AG09319 (cell line): ENCODE data around the gene NCLN.
"Not testable (repeated sequence)": the region's sequence is repeated elsewhere in the genome, so short reads cannot be mapped to it uniquely, and the experiment has no call there.

Experiments used
- DNase-seq: peaks from one replicate; pipeline ENCODE4 v3.0.0-alpha.2; 2010; ENCODE audit warnings: low read depth; ENCODE audit errors: extremely low read depth
- TF ChIP-seq, protein P1 (sequence below): IDR thresholded peaks from 2 replicates; pipeline ENCODE4 v1.5.1; 2011; ENCODE audit warnings: low read depth, mild to moderate bottlenecking, inconsistent platforms, low read length, moderate library complexity

The NCLN gene

DNA sequence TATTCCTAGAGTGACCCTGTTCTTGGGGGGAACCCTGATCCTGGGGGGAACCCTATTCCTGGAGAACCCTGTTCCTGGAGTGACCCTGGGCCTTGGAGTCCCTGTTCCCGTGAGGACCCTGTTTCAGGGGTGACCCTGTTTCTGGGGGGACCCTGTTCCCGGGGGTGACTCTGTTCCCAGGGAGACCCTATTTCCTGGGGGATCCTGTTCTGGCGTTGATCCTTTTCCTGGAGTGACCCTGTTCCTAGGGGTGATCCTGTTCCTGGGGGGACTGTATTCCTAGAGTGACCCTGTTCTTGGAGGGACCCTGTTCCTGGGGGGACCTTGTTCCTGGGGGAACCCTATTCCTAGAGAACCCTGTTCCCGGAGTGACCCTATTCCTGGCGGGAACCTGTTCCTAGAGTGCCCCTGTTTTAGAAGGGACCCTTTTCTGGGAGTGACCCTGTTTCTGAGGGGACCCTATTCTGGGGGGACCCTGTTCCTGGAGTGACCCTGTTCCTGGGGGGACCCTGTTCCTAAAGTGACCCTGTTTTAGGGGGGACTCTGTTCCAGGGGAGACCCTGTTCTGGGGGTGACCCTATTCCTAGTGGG is 34.9 kb upstream of the NCLN start:
- DNase-seq: no peak
- TF ChIP-seq, protein P1, sequence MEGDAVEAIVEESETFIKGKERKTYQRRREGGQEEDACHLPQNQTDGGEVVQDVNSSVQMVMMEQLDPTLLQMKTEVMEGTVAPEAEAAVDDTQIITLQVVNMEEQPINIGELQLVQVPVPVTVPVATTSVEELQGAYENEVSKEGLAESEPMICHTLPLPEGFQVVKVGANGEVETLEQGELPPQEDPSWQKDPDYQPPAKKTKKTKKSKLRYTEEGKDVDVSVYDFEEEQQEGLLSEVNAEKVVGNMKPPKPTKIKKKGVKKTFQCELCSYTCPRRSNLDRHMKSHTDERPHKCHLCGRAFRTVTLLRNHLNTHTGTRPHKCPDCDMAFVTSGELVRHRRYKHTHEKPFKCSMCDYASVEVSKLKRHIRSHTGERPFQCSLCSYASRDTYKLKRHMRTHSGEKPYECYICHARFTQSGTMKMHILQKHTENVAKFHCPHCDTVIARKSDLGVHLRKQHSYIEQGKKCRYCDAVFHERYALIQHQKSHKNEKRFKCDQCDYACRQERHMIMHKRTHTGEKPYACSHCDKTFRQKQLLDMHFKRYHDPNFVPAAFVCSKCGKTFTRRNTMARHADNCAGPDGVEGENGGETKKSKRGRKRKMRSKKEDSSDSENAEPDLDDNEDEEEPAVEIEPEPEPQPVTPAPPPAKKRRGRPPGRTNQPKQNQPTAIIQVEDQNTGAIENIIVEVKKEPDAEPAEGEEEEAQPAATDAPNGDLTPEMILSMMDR: no peak

DNA sequence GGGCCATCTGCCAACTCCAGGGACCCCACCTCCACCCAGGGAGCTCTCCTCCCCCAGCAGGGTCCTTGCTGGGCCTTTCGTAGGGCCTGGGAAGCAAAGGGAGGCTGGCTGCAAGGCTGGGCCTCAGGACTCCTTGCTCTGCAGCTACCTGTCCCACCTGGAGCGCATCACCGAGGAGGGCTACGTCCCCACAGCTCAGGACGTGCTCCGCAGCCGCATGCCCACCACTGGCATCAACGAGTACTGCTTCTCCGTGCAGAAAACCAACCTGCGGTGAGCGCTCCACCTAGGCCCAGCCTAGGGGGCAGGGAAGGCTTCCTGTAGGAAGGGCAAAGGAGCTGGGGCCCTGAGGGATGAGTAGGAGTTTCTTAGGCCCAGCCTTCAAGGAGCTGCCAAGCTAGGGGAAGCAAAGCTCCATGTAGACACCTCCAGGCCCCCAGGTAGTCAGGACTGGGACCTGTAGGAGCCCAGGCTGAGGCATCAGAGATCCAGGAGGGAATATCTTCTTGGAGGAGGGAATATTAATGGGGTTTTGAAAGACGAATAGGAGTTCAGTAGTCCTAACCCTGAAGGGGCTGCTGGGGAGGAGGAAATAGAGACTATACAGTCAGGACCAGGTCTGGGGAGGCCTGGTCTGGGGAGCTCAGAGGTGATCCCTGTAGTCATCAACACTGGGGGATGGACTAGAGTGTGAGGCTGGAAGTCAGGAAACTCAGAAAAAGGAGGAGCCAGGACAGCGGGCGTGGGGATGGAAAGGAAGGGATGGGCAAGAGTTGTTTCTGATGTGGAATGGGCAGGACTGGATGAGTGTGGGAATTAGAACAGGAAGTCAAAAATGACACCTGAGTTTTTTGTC is 33.9 kb upstream of the NCLN start:
- TF ChIP-seq, protein P1: no peak
- DNase-seq: no peak

DNA sequence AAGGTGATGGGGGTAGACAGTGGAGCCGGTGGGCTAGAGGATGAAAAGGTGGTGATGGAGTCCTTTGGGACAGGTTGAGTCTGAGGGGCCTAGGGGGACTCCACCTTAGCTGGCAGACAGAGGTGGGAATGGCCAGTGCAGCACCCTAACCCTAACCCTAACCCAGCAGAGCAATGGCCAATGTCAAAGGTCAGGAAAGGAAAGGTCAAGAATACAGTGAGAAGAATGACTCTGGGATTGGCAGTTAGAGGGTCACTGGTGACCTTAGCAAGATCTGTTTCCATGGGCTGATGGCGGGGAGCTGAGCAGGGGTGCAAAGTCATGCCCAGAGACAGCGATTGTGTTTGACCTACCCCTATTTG is 33.3 kb upstream of the NCLN start:
- TF ChIP-seq, protein P1: no peak

DNA sequence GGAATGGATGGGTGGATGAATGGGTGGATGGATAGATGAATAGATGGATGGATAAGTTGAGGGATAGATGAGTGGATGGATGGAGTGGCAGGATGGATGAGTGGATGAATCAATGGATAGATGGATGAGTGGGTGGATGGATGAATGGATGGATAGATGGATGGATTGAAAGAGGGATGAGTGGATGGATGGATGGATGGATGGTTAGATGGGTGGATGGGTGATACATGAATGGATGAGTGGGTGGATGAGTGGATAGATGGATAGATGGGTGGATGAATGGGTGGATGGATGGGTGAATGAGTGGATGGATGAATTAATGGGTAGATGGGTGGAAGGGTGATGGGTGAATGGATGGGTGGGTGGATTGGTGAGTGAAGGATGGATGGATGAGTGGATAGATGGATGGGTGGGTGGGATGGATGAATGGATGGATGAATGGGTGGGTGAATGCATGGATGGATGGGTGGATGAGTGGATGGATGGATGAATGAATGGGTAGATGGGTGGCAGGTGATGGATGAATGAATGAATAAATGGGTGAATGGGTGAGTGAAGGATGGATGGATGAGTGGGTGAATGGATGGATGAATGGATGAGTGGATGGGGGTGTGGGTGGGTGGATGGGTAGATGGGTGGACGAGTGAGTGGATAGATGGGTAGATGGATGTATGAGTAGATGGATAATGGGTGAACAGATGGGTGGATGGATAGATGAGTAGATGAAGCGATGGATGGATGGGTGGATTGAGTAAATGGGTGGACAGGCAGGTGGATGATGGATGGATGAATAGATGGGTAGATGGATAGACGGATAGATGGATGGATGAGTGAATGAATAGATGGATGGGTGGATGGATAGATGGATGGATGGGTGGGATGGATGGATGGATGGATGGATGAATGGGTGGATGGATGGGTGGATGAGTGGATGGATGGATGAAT is 32.2 kb upstream of the NCLN start:
- no peak for DNase-seq
- TF ChIP-seq, protein P1: no peak

More for the DNA sequence above, 33.3 kb upstream of the NCLN start:
- no peak for DNase-seq

DNA sequence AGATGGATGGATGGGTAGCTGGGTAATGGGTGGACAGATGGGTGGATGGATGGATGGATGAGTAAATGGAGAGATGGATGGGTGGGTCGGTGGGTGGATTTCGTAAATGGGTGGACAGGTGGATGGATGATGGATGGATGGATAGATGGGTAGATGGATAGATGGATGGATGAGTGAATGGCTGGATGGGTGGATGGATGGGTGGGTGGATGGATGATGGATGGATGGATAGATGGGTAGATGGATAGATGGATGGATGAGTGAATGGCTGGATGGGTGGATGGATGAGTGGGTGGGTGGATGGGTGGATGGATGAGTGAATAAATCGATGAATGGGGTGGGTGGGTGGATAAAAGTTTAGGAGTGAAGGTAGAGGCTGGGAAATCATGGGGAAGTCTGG is 31.3 kb upstream of the NCLN start:
- not testable (repeated sequence) for DNase-seq

DNA sequence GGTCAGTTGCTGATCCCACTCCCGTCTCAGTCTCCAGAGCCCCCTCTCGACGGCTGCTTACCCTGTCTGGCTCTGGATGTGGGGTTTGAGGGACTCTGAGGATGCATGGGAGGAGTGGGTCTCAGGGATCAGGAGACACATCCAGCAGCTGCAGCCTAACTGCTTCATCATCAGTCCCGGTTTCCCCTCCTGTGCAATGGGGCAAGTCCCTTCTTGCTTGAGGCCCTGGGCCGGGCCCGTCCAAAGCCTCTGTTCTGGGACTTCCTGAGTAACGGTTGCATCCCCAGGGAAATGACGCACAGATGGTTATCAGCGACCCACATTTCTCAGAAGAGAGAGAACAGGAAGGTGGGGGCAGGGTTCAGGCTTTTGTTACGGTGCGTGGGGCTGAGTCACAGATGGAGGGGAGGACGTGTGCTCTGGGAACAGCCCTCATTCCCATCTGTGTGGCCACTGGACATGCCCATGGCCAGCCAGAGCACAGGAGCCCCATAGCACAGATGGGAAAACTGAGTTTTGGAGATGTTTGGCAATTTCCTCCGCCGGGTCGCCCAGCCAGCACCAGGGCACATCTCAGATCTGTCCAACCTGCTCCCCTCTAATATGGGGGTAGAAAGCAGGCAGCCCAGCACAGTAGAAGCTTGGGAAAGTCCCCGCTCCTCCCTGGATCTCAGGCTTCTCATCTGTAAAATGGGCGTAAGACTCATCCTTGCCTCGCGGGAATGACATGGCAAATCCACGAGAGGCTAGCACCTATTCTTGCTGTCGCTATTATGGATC is 30.6 kb upstream of the NCLN start:
- peak; percentile 96 for DNase-seq
- TF ChIP-seq, protein P1: no peak

DNA sequence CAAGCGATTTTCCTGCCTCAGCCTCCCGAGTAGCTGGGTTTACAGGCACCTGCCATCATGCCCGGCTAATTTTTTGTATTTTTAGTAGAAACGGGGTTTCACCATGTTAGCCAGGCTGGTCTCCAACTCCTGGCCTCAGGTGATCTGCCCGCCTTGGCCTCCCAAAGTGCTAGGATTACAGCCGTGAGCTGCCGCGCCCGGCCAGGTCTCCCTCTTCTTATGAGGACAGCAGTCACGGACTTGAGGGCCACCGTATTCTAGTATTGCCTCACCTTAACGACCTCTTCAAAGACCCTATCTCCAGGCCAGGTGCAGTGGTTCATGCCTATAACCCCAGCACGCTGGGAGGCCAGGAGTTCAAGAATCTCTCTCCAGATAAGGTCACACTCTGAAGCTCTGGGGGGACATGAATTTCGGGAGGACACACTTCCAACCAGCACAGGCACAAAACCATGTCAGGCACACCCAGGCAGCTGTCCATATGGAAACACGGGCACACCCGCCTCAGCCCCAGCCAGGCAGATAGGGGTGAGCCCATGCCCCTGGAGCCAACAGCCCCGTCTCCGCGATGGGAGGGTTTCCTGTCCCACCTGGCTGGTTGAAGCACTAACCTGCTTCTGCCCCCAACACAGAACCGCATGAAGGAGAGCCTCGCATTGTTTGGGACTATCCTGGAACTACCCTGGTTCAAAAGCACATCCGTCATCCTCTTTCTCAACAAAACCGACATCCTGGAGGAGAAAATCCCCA is 28.5 kb upstream of the NCLN start:
- TF ChIP-seq, protein P1: no peak
- DNase-seq: no peak
